DND-41 (cell line): ENCODE measurements around the gene TXNDC5.

ENCODE experiments used
- ATAC-seq: fragments of 200-7000 bp; cut with Tn5 transposase; 3 replicates; pipeline ENCODE4 v1.9.1; 2021; ENCODE audit warnings: low read depth; ENCODE audit not compliant: insufficient read depth
- DNase-seq: peaks from one replicate; pipeline ENCODE4 v3.0.0-alpha.2; 2020
- H2AFZ ChIP-seq: 2 replicates; pipeline ENCODE4 v1.6.0; 2012; ENCODE audit warnings: low read depth, low read length
- H3K27ac ChIP-seq: 2 replicates; pipeline ENCODE4 v1.5.1; 2012; ENCODE audit warnings: low read length, inconsistent platforms
- H3K27me3 ChIP-seq: fragments of 200-600 bp; sonication (generic); 2 replicates; pipeline ENCODE4 v1.6.0; 2012; ENCODE audit warnings: low read length, mild to moderate bottlenecking, inconsistent platforms; ENCODE audit not compliant: insufficient read depth, poor library complexity
- H3K36me3 ChIP-seq: 2 replicates; pipeline ENCODE4 v1.5.1; 2012; ENCODE audit warnings: low read length, inconsistent platforms; ENCODE audit not compliant: insufficient read depth
- H3K4me1 ChIP-seq: 2 replicates; pipeline ENCODE4 v1.5.1; 2012; ENCODE audit warnings: mild to moderate bottlenecking, low read length; ENCODE audit not compliant: insufficient read depth
- H3K4me2 ChIP-seq: 2 replicates; pipeline ENCODE4 v1.6.0; 2012; ENCODE audit warnings: mild to moderate bottlenecking, moderate library complexity, low read length, inconsistent platforms; ENCODE audit not compliant: insufficient read depth
- H3K4me3 ChIP-seq, 2 experiments: fragments of 200-600 bp in 1 of 2; shearing (Covaris generic) in 1 of 2; 2 replicates each; pipeline ENCODE4 v1.5.1; 2012 to 2016; ENCODE audit warnings: inconsistent platforms in 2 of 2, low read length in 2 of 2, mild to moderate bottlenecking in 2 of 2, low read depth in 1 of 2, moderate library complexity in 1 of 2
- H3K79me2 ChIP-seq: 2 replicates; pipeline ENCODE4 v1.6.0; 2012; ENCODE audit warnings: low read length, inconsistent platforms; ENCODE audit not compliant: insufficient read depth
- H3K9ac ChIP-seq: 2 replicates; pipeline ENCODE4 v1.6.0; 2012; ENCODE audit warnings: low read depth, mild to moderate bottlenecking, inconsistent platforms, low read length, moderate library complexity
- H3K9me3 ChIP-seq: 2 replicates; pipeline ENCODE4 v1.5.1; 2012; ENCODE audit warnings: low read length, moderate library complexity, mild to moderate bottlenecking, inconsistent platforms; ENCODE audit not compliant: insufficient read depth, severe bottlenecking
- H4K20me1 ChIP-seq: 2 replicates; pipeline ENCODE4 v1.6.0; 2012; ENCODE audit warnings: low read length; ENCODE audit not compliant: insufficient read depth
- CTCF ChIP-seq: IDR thresholded peaks from 2 replicates; pipeline ENCODE4 v1.5.1; 2012; ENCODE audit warnings: borderline replicate concordance, low read length, moderate library complexity, mild to moderate bottlenecking; ENCODE audit not compliant: poor library complexity, severe bottlenecking; ENCODE audit errors: extremely low read depth
- EZH2 ChIP-seq: IDR thresholded peaks from 3 replicates; pipeline ENCODE4 v1.6.1; 2012; ENCODE audit warnings: borderline replicate concordance, low read depth, mild to moderate bottlenecking, moderate library complexity, low read length, inconsistent platforms; ENCODE audit not compliant: severe bottlenecking

TXNDC5 gene

GRCh38 chr6:7914991-7915789 lies 4.6 kb upstream of the TXNDC5 start:
- ATAC-seq (no peak), DNase-seq (no peak)
- no peaks in the 10 kb centered on the region; the same call in 1 of the 2 replicates for H3K36me3 ChIP-seq
- TF ChIP-seq EZH2 = no peak
- no peak for TF ChIP-seq CTCF
- no peaks in the 10 kb centered on the region for H4K20me1 ChIP-seq
- H3K79me2 ChIP-seq = peaks cover 2% of the 10 kb centered on the region; the same call in 1 of the 2 replicates
- peaks cover 8% of the 10 kb centered on the region for H3K4me1 ChIP-seq
- no peak overlapping the region for H3K4me2 ChIP-seq
- H3K4me3 ChIP-seq = no peak overlapping the region
- H3K9me3 ChIP-seq = no peaks in the 10 kb centered on the region
- H2AFZ ChIP-seq = no peak overlapping the region
- H3K9ac ChIP-seq = no peak overlapping the region
- no peak overlapping the region for H3K27ac ChIP-seq
- H3K27me3 ChIP-seq = no peaks in the 10 kb centered on the region

GRCh38 chr6:7914311-7914710 lies 3.7 kb upstream of the TXNDC5 start:
- H3K36me3 ChIP-seq = no peaks in the 10 kb centered on the region; the same call in 1 of the 2 replicates
- DNase-seq (no peak), ATAC-seq (no peak)
- H4K20me1 ChIP-seq = peaks cover 1% of the 10 kb centered on the region; the same call in 1 of the 2 replicates
- H2AFZ ChIP-seq = no peak overlapping the region
- no peaks in the 10 kb centered on the region for H3K27me3 ChIP-seq
- H3K79me2 ChIP-seq = peaks cover 11% of the 10 kb centered on the region
- H3K4me3 ChIP-seq = no peak overlapping the region
- H3K27ac ChIP-seq = no peak overlapping the region
- no peak for TF ChIP-seq CTCF
- no peak for TF ChIP-seq EZH2
- H3K9ac ChIP-seq = no peak overlapping the region
- H3K4me2 ChIP-seq = no peak overlapping the region
- peaks cover 12% of the 10 kb centered on the region for H3K4me1 ChIP-seq
- no peaks in the 10 kb centered on the region for H3K9me3 ChIP-seq

DNA sequence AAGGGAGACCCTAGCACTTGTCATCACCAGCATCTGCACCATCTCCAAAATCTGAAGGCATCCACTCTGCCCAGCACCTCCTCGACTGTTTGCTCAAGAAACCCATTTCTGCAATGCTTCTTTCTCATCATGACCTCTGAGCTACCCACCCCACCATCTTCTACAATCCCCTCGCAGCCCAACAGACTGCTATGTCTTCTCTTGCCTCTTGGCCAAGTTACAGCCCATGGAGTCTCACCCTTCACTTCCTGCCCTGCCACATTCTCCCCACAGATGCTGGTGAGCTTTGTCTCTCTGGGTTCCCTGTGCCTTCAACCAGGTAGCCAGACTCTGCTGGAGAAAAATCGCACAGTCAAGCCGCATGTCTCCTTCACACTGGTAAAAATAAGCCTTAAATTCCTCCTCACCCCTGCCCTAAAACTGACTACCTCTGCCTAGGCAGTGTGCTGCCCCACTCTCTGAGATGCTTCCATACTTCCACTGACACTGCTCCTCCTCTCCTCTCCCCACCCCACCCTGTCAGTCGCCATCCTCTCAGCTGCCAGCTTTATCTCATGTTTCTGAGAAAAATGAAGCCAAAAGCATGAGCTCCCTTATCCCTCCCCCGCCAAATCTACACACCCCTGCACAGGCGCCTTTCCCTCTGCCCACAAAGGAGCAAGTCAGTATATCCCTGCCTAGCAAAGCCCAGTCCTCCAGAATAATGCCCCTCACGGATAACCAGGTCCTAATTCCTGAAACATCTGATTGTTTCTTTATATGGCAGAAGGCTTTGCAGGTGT lies 2.3 kb upstream of the TXNDC5 start:
- ATAC-seq (no peak), DNase-seq (no peak)
- peaks cover 25% of the 10 kb centered on the region for H3K79me2 ChIP-seq
- TF ChIP-seq EZH2 (no peak), CTCF (no peak)
- H3K27me3 ChIP-seq = no peaks in the 10 kb centered on the region
- no peak overlapping the region for H3K9ac ChIP-seq
- no peak overlapping the region for H3K4me3 ChIP-seq
- H4K20me1 ChIP-seq = peaks cover 4% of the 10 kb centered on the region; the same call in 1 of the 2 replicates
- no peaks in the 10 kb centered on the region; the same call in 1 of the 2 replicates for H3K36me3 ChIP-seq
- no peak overlapping the region for H3K27ac ChIP-seq
- no peaks in the 10 kb centered on the region for H3K9me3 ChIP-seq
- H3K4me1 ChIP-seq = peaks cover 22% of the 10 kb centered on the region
- peak overlapping the region; percentile 14; the same call in 1 of the 2 replicates for H2AFZ ChIP-seq
- no peak overlapping the region for H3K4me2 ChIP-seq
